HG03103 (cell line): ENCODE measurements around the gene HIPK4.

Experiments
- ATAC-seq: cut with Tn5 transposase; IDR thresholded peaks from one replicate; pipeline ENCODE4 v1.9.1; 2021; ENCODE audit warnings: low read depth; ENCODE audit not compliant: unreplicated experiment

HIPK4 gene

DNA sequence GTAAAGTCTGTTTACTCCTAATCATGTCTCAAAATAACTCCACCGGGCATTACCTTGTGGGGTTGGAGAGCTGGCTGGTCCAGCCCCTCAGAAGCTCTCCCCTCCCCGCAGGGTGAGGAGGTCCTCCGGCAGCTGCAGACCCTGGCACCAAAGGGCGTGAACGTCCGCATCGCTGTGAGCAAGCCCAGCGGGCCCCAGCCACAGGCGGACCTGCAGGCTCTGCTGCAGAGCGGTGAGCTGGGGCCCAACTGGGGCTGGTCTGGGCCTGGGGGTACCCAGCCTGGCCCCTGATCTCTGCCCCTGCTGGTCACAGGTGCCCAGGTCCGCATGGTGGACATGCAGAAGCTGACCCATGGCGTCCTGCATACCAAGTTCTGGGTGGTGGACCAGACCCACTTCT is 20.2 kb downstream of the HIPK4 start:
- ATAC-seq, result no peak

DNA sequence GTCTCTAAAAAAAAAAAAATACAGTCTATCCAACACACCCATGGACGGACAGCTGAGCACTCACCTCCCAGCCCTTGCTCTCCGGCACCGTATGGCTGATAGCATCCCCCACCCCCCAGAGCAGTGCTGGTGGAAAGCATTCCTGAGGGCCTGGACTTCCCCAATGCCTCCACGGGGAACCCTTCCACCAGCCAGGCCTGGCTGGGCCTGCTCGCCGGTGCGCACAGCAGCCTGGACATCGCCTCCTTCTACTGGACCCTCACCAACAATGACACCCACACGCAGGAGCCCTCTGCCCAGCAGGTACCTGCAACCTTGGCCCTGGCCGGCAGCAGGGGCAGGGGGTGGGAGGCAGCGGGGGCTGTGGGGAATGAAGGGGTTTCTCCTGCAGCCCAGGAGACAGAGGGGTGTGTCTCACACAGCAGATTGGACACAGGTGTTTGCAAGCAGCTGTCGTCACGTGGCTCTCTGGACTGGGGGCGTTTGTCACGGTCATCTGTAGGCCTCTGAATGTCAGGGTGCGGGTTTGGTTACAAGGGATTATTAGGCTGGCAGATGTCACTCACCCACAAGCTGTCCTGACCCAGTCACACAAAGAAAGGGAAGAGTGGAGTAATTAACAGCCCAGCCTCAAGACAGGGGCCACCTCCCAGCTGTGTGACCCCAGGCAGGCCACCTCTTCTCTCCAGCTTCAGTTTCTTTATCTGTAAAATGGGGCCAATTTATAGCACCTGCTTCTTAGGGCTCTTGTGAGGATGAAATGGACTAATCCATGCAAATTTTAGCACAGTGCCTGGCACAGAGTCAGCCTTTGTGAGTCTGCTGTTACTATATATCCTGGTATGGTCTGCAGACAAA is 22.2 kb downstream of the HIPK4 start:
- ATAC-seq, result no peak

DNA sequence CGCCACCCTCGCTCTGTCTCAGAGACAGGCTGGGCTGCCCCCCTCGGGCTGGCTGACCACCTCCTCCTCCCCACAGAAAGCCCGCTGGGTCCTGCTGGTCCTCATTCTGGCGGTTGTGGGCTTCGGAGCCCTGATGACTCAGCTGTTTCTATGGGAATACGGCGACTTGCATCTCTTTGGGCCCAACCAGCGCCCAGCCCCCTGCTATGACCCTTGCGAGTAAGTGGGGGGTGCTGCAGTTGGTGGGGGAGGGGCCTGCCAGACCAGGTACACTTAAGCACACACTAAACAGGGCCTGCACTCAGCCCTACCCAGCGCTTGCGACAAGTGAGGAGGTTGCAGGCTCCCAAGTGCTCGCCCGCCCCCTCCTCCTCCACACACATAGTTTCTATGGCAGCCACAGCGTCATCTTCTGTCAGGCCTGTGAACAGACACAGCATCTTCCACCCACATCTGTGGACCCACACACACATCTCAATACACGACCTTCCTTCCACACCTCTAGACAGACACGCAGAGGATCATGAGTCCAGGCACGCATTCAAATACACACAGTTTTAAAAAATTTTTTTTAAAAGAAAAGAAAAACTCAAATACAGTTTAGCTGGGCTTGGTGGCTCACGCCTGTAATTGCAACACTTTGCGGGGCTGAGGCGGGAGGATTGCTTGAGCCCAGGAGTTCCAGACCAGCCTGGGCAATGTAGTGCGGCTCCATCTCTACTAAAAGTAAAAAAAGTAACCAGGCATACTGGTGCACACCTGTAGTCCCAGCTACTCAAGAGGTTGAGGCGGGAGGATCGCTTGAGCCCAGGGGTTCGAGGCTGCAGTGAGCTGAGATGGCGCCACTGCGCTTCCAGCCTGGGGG is 23.1 kb downstream of the HIPK4 start:
- no peak for ATAC-seq

DNA sequence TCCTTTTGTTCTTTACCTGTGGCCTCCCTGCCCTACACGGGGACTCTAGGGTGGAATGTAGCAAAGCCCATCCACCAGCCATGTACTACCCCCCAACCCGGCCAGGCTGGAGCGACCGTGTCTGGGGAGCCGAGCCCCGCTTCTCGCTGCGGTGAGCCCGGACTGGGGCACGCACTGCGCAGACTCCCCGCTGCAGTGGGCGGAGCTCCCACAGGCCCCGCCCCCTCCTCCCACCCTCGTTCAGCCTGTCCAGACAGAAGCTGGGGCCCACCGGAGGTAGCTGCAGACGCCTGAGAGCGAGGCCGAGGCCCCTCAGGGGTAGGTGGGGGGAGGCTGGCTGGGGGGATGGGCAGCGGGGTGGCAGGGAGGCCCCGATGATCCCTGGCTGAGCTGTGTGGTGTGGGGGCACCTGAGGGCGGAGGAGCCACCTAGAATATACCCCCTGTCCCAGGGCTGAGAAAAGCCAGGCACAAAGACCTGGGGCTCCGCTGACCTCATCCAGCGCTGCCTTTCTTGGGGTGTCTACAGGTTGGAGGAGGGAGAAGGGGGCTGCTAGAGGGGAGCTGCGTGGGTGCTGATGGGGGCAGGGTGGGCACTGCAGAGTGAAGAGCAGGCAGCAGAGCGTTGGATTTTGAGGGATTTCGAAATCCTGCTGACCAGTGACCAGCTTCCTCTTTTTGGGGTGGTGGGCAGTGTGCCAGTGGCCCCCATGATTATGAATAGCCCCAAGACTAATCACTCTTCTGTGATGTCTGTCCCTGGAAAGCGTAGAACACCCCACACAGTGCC is 24.2 kb downstream of the HIPK4 start:
- ATAC-seq, result no peak

DNA sequence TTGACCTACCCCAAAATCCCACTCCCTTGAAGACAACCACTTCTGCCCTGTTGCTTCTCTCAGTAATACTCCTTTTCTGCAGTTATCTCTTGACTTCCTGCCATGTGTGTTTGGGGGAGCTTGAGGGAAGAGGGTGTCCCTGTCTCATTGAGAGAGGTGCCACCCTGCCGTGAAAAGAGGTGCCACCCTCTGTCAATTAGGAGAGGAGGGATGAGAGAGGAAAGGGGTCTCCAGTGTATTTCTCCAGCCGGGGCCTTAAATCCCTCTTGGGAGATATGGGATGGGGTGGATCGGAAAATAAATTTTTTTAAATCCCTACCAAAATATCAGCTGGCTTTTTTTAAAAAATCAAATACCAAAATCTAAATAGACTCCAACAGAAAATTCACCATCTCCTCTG is 25.0 kb downstream of the HIPK4 start:
- ATAC-seq, result no peak

DNA sequence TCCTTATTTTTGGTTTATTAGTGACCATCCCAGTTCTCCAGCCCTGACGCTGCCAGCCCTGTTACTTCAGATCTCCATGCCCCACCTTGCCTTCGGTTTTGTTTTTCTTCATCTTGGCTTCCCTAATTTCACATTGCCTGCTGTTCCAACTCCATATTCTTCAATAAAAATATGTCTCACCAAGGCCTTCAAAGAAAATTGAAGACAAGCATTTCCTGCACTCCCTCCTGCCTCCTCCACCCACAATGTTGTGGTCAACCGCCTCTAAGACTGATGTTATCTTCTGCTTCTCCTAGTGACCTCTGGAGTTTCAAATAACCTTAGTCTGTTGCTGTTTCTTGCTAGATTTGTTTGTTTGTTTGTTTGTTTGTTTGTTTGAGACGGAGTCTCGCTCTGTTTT is 26.9 kb downstream of the HIPK4 start:
- ATAC-seq, result no peak

DNA sequence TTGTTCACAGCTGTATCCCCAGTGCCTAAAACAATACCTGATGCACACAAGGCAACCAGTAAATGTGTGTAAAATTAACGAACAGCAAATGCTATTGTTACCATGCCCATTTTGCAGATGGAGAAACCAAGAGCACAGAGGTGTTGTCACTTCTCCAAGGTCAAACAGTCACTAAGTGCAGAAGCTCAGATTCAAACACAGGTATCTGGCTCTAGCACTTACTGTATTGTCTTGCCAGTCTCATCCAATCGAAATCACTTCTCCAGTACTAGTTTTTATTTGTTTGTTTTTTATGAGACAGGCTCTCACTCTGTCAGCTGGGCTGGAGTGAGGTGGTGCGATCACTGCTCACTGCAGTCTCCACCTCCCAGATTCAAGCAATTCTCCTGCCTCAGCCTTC is 27.8 kb downstream of the HIPK4 start:
- ATAC-seq, result no peak

DNA sequence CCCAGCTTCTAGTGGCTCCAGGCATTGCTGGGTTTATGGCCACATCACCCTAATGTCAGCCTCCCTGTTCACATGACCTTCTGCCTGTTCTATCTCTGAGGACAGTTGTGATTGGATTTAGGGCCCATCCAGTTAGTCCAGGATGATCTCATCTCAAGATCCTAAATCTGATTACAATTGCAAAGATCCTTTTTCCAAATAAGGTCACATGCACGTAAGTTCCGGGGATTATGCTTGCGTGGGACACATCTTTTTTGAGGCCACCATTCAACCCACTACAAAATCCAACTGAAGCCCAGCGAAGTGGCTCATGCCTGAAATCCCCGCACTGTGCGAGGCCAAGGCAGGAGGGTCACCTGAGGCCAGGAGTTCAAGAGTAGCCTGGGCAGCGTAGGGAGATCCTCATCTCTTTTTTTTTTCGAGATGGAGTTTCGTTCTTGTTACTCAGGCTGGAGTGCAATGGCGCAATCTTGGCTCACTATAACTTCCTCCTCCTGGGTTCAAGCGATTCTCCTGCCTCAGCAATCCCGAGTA is 29.2 kb downstream of the HIPK4 start:
- ATAC-seq, result no peak

DNA sequence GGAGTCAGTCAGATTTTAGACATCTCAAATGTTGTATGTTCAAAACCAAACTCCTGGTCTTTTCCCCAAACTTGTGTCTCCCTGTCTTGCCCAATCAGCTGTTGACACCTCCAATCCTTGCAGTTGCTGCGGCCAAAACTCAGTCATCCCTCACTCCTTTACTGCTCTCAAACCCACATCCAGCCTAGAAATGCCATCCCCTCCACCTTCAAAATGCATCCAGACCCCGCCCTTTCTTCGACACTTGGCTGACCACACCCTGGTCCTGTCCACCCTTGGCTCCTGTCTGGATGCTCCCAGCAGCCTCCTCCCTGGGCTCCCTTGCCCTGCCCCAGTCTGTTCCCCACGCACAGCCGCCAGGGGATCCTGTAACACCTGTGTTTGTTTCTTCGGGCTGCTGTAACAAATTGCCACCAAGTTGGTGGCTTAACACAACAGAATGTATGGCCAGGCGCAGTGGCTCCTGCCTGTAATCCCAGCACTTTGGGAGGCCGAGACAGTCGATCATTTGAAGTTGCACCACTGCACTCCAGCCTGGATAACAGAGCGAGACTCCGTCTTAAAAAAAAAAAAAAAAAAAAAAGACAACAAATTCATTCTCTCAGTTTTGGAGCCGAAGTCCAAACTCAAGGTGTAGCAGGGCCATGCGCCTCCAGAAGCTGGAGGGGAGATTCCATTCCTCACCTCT is 29.8 kb downstream of the HIPK4 start:
- no peak for ATAC-seq

DNA sequence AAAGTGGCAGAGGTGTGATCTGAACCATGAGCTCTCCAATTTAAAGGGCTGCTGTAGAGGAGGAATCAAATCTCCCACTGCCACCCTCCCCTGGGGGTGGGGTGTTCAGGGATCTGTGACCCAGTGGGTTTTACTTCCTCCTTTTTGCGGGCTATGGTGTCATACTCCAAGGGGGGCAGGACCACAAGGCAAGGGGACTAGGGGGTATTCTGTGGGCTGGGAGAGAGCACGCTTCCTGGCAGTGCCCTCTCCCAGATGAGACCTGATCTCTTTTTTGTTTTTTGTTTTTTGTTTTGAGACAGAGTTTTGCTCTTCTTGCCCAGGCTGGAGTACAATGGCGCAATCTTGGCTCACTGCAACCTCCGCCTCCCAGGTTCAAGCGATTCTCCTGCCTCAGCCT is 31.2 kb downstream of the HIPK4 start:
- no peak for ATAC-seq

DNA sequence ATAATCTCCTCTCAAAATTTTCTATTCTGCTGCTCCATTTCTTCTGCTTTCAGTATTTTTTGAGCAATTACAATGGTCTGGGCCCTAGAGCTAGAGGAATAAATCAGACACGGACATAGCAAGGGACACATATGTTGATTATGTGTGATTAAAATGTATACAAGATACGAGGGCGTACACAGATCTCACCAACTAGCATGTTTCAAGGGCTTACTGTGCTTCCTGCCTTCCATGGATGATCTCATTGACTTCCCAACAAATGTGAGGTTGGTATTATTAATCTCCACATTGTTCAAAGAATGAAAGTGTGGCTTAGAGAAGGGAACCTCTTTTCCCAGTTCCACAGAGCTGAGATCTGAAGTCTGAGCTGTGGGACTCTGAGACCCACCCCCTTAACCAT is 32.3 kb downstream of the HIPK4 start:
- ATAC-seq, result no peak

DNA sequence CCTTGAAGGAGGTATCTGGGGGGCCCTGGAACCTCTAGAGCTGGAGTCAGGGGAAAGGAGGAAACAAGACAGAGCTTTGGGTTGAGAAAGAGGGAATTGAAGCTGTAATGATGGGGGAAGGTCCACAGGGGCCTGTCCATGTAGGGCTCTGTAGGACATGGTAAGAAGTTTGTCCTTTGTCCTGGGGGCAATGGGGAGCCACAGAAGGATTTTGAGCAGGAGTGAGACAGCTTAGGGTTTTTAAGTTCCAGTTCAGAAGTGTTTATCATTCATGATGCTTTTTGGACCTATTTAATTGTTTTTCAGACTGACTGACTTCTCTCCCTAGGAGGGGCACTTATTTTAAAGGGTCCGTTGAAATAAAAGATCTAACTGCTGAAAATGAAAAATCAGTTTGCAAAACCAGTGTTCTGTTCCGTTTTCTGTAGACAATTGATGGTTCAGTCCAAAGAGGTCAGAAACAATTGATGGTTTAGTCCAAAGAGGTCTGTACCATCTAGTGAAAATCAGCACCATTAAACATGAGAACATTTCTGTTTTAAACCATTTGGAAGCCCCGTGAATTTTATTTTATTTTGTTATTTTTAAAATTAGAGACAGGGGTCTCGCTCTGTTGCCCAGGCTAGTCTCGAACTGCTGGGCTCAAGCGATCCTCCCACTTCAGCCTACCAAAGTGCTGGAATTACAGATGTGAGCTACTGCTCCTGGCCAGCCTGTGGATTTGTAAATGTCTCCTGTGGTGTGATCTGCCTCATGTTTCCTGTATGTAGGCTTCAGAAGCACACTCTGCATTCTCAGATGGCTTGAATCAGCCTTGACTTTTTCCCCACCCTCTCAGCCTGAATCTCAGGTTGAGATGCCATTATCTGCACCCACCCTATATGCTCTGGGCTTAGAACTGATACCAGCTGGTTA is 33.0 kb downstream of the HIPK4 start:
- no peak for ATAC-seq

DNA sequence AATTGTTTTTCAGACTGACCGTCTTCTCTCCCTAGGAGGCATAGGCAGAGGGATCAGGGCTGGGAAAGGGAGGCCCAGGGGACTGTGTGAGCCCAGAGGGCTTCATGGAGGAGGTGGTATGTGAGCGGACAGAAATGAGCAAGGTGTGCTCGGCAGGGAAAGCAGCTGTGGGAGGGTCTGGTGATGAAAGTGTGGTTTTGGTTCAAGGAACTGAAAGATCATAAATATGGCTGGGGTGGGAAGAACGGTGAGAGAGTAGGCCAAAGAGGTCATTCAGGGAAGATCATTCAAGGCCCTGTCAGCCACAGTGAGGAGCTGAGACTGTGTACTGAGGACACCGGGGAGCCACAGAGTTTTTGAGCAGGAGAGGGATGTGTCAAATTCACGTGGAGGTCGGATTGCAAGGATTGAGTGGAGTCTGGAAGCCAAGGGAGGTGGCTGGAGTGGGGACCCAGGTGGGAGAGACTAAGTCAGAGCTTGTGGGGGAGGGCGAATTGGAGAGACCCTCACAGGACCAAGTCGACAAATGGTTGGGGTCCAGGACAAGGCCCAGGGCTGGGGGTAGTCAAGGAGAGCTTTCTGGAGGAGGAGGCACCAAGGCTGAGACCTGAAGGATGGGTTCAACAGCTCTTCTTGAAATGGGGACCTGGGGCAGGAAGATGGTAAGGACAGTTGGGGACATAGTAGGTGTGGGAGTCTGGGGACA is 33.9 kb downstream of the HIPK4 start:
- ATAC-seq, result no peak

DNA sequence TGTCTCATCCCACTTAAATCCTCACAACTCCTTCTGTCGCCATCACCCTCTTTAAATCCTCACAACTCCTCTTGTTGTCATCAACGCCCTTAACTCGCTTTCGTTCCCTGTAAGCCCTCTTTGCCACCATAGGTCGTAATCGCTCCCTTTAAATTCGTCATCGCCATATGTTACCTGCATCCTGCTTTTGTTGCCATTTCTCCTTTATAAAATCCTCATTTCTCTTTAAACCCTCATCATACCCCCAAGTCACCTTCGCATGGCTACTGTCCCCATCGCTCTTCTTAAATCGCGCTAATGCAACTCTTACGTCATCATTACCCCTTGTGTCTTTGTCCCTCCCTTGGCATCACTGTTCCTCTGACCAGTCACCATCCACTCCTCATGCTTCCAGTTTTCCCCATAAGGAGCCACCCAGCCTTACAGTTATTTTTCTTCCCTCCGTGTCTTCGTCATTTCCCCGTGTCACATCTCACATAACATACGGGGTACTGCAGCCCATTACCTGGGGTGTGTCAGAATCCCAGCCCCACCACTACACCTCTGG is 40.9 kb downstream of the HIPK4 start:
- ATAC-seq, result no peak

DNA sequence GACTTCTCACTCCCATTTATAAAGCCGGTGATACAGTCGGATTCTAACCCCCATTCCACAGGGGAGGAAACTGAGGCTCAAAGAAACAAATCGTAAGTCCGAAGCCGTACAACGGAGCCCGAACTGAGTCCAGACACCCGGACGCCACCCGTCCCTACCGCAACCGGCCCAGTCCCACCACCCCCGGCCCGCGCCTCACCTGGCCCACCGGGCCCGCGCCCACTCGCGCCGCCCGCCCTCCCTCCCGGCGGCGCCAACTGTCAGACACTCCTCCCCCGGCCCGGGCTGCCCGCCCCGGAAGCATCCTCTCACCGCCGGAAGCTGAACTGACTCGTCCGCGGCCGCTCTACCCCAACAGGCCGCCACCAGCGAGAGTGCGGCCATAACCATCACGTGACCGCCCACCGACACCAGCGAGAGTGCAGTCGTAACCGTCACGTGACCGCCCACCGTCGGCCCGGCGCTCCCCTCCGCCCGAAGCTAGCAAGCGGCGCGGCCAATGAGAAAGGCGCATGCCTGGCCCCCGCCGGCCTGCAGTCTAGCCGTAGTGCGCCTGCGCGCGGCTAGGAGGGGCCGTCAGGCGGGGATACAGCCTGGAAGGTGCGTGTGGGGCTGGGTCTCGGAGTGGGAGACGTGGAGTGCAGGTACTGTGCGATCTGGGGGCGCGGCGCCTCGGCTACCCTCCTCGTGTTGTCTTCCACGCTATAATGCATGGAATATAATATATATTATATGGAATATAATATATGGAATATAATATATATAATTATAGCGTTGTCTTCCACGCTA is 41.7 kb downstream of the HIPK4 start, which contains the start of the genes C19orf47 and PLD3:
C19orf47 (minus strand) TSS at position 273 of the 789 bp plus-strand sequence. CDS start 6,540 bp downstream, outside the sequence.
PLD3 (plus strand) TSS at position 571 of the 789 bp plus-strand sequence. CDS start 17,789 bp downstream, outside the sequence.
- peak; percentile 94 for ATAC-seq

DNA sequence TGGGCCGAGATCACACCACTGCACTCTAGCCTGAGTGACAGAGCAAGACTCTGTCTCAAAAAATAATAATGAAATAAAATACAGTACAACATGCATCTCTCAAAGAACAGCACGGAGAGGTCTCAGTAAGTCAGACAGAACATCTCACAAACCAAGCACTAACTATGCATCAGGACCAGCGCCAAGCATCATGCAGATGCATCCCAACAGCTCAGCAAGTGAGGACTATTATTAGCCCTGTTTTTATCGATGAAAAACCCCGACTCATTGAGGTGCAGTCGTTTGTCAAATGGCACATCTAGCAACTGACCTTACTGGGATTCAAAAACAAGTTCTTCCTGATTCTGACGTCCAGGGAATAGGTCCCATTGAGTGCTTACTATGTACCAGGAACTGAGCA is 45.6 kb downstream of the HIPK4 start:
- no peak for ATAC-seq

DNA sequence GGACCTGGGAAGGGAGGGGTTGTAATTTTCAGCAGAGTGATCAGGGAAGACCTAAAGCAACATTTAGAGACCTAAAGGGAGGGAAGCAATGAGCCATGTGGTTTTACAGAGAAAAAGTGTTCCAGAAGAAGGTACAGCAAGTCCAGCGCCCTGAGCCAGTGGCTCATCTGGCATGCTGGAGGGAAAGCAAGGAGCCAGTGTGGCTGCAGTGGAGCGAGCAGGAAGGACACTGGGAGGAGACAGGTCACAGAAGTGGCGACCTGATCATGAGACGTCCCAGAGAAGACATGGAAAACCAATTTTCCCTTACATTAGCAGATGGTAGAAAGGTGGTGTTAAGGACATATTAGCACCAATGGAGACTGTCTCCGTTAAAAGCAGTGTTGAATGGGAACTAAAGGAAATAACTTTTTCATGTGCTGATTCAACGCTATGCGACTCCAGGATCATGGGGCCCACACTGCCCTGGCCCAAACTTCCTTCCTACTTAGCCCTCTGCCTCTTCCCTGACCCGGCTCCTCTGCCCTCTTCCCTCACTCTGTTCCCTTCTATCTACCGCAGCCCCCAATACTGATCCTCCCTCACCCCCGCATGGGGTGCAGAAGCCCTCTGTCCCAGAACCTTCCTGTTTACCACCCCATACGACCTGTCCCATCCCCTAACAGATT is 47.2 kb downstream of the HIPK4 start:
- ATAC-seq, result no peak
